ENCODE results near the gene DPYSL4.

Gene DPYSL4

GRCh38 chr10:132230557-132231210 is 43.9 kb downstream of the DPYSL4 start:
- no peak for DNase-seq

- no peak for DNase-seq
Measured at GRCh38 chr10:132231656-132232022, 44.9 kb downstream of the DPYSL4 start.

GRCh38 chr10:132232023-132232951 is 45.5 kb downstream of the DPYSL4 start:
- DNase-seq = peak; percentile 79

GRCh38 chr10:132232981-132233380 is 46.2 kb downstream of the DPYSL4 start:
- no peak for DNase-seq

GRCh38 chr10:132233501-132234085 is 46.8 kb downstream of the DPYSL4 start:
- DNase-seq = no peak

- no peak for DNase-seq
Measured at GRCh38 chr10:132234860-132235259, 48.1 kb downstream of the DPYSL4 start.

- DNase-seq = no peak
Measured at GRCh38 chr10:132236161-132236560, 49.4 kb downstream of the DPYSL4 start.

- no peak for DNase-seq
Measured at GRCh38 chr10:132236881-132237280, 50.1 kb downstream of the DPYSL4 start.

GRCh38 chr10:132237396-132237795 is 50.6 kb downstream of the DPYSL4 start:
- no peak for DNase-seq

GRCh38 chr10:132237871-132238270 is 51.1 kb downstream of the DPYSL4 start:
- DNase-seq = no peak

GRCh38 chr10:132238371-132239125 is 51.8 kb downstream of the DPYSL4 start:
- no peak for DNase-seq

GRCh38 chr10:132239126-132240031 is 52.6 kb downstream of the DPYSL4 start:
- DNase-seq = no peak

- no peak for DNase-seq
Measured at GRCh38 chr10:132240156-132240555, 53.4 kb downstream of the DPYSL4 start.

- no peak for DNase-seq
Measured at GRCh38 chr10:132240581-132240980, 53.8 kb downstream of the DPYSL4 start.

GRCh38 chr10:132241086-132241485 is 54.3 kb downstream of the DPYSL4 start:
- DNase-seq = no peak

- DNase-seq = no peak
Measured at GRCh38 chr10:132241496-132241895, 54.7 kb downstream of the DPYSL4 start.

GRCh38 chr10:132242103-132242840 is 55.5 kb downstream of the DPYSL4 start:
- DNase-seq = no peak

- DNase-seq = no peak
Measured at GRCh38 chr10:132243141-132243540, 56.4 kb downstream of the DPYSL4 start.

GRCh38 chr10:132243626-132244025 is 56.9 kb downstream of the DPYSL4 start:
- no peak for DNase-seq

GRCh38 chr10:132245056-132245455 is 58.3 kb downstream of the DPYSL4 start:
- DNase-seq = no peak

GRCh38 chr10:132246296-132246695 is 59.5 kb downstream of the DPYSL4 start:
- DNase-seq = no peak

All from DMS153 (cell line).